ENCODE results near the gene PTK6. TPM values are rescaled to one million over a fixed set of nuclear protein-coding genes. Genes with fewer than 3 reads are reported as not detected.
A peak's percentile ranks its signal among the peaks of the same experiment; 100 is the strongest.

PTK6 gene
- total RNA-seq, 4 donors from 2014 or later = 0.36 TPM; not detected in 3

- ATAC-seq (no peak), DNase-seq (no peak)
- intact Hi-C loops (cut with DNase I; ENCODE audit: low total_unique reads) (loop anchor here (2.0 to 5.0 kb wide), 2 partner anchors 73 to 257 kb away; no protein-coding TSS in a partner anchor), in situ Hi-C loops (cut with MboI; ENCODE audit: low sequenced_read_pairs in 4 of 4) (loop anchor here in 1 of 4 donors (25.0 kb wide), 1 partner anchor 98 kb away; the partner anchor contains the start of gene GMEB2)
- Histone ChIP-seq H3K27me3 (peaks cover 9 to 19% (median 16%) of the 10 kb centered on the region in 3 donors), H3K4me1 (peaks cover 0 to 4% of the 10 kb centered on the region in 2 donors), H3K4me3 (no peak overlapping the region), H3K27ac (no peak overlapping the region), H3K36me3 (no peaks in the 10 kb centered on the region), H3K9me3 (no peaks in the 10 kb centered on the region)
- TF ChIP-seq CTCF (IDR thresholded peaks at IDR 0.05 in 4 of 5, conservative IDR thresholded peaks at IDR 0.05 in 1 of 5) = no peak
- TF ChIP-seq POLR2A (IDR thresholded peaks at IDR 0.05) = no peak
These were observed 2.5 kb upstream of the PTK6 start for GRCh38 chr20:63539441-63540370.

- Histone ChIP-seq H3K36me3 (no peaks in the 10 kb centered on the region), H3K4me1 (peaks cover 0 to 4% of the 10 kb centered on the region in 2 donors), H3K9me3 (no peaks in the 10 kb centered on the region), H3K4me3 (no peak overlapping the region), H3K27me3 (peaks cover 16 to 25% (median 22%) of the 10 kb centered on the region in 3 donors), H3K27ac (no peak overlapping the region)
- intact Hi-C loops (cut with DNase I; ENCODE audit: low total_unique reads) = loop anchor here (2.0 to 5.0 kb wide), 2 partner anchors 73 to 258 kb away; no protein-coding TSS in a partner anchor
- in situ Hi-C loops (cut with MboI; ENCODE audit: low sequenced_read_pairs in 4 of 4) = loop anchor here in 1 of 4 donors (25.0 kb wide), 1 partner anchor 98 kb away; the partner anchor contains the start of gene GMEB2
- no peak for ATAC-seq
- DNase-seq = no peak
- TF ChIP-seq POLR2A (IDR thresholded peaks at IDR 0.05) (no peak), CTCF (IDR thresholded peaks at IDR 0.05 in 4 of 5, conservative IDR thresholded peaks at IDR 0.05 in 1 of 5) (no peak)
These were observed 1.9 kb upstream of the PTK6 start for GRCh38 chr20:63539092-63539430.

- Histone ChIP-seq H3K27ac (peak overlapping the region in 1 of 4 donors; percentile 23), H3K9me3 (no peaks in the 10 kb centered on the region), H3K27me3 (peaks cover 22 to 31% (median 28%) of the 10 kb centered on the region in 3 donors), H3K4me3 (peak overlapping the region in 2 of 4 donors; percentile 9 to 40), H3K36me3 (no peaks in the 10 kb centered on the region), H3K4me1 (peaks cover 0 to 4% of the 10 kb centered on the region in 2 donors)
- no peak for DNase-seq
- peak; percentile 25 to 27 for ATAC-seq
- in situ Hi-C loops (cut with MboI; ENCODE audit: low sequenced_read_pairs in 4 of 4) = loop anchor here in 1 of 4 donors (25.0 kb wide), 1 partner anchor 99 kb away; the partner anchor contains the start of gene GMEB2
- intact Hi-C loops (cut with DNase I; ENCODE audit: low total_unique reads) = loop anchor here (1.0 to 5.0 kb wide), 3 partner anchors 74 to 436 kb away; no protein-coding TSS in a partner anchor
- TF ChIP-seq CTCF (IDR thresholded peaks at IDR 0.05 in 4 of 5, conservative IDR thresholded peaks at IDR 0.05 in 1 of 5) = peak in 2 of 5 experiments; percentile 10 to 24
- no peak for TF ChIP-seq POLR2A (IDR thresholded peaks at IDR 0.05)
These were observed 1.3 kb upstream of the PTK6 start for GRCh38 chr20:63538204-63539091.

GRCh38 chr20:63537525-63538203 lies 488 bp upstream of the PTK6 start:
- TF ChIP-seq POLR2A (IDR thresholded peaks at IDR 0.05) (peak in 1 of 2 donors; percentile 6), CTCF (IDR thresholded peaks at IDR 0.05 in 4 of 5, conservative IDR thresholded peaks at IDR 0.05 in 1 of 5) (peak; percentile 88 to 98 (median 96))
- peak overlapping the region in 1 of 4 donors; percentile 23 for H3K27ac ChIP-seq
- in situ Hi-C loops (cut with MboI; ENCODE audit: low sequenced_read_pairs in 4 of 4) = loop anchor here in 1 of 4 donors (25.0 kb wide), 1 partner anchor 100 kb away; the partner anchor contains the start of gene GMEB2
- peak overlapping the region in 3 of 4 donors; percentile 9 to 40 (median 17) for H3K4me3 ChIP-seq
- ATAC-seq = peak; percentile 81 to 88
- intact Hi-C loops (cut with DNase I; ENCODE audit: low total_unique reads) = loop anchor here (1.0 to 5.0 kb wide), 3 partner anchors 75 to 437 kb away; no protein-coding TSS in a partner anchor
- no peaks in the 10 kb centered on the region for H3K9me3 ChIP-seq
- peaks cover 28 to 38% (median 33%) of the 10 kb centered on the region in 3 donors for H3K27me3 ChIP-seq
- no peaks in the 10 kb centered on the region for H3K36me3 ChIP-seq
- H3K4me1 ChIP-seq = peaks cover 0 to 4% of the 10 kb centered on the region in 2 donors
- peak; percentile 54 to 68 for DNase-seq

All from gastrocnemius medialis (tissue), 4 donors.